H4 (cell line): ENCODE data around the gene KRTAP19-4. TPM values are rescaled to one million over a fixed set of nuclear protein-coding genes. Genes with fewer than 3 reads are reported as not detected.
"Not testable (repeated sequence)": the region's sequence is repeated elsewhere in the genome, so short reads cannot be mapped to it uniquely, and the experiment has no call there.

Experiments
- DNase-seq: peaks from one replicate; pipeline ENCODE4 v3.0.0-alpha.2; 2015; ENCODE audit warnings: low spot score
- total RNA-seq: library from RNA; depleted of rRNA; stranded (reverse); fragments of >200 nt; shearing (Covaris generic); gene quantifications from 2 replicates; pipeline ENCODE4 v1.2.3, GENCODE V29; 2014; rRNA removed

The KRTAP19-4 gene
- not detected in 2 replicates for total RNA-seq

- DNase-seq, result no peak
Measured at GRCh38 chr21:30497065-30497464, at the start of gene KRTAP19-4. Gene KRTAP19-4 (minus strand): TSS chr21:30497165. CDS start chr21:30497110, 55 bp downstream.

- no peak for DNase-seq
Measured at GRCh38 chr21:30541764-30542163, 44.8 kb upstream of the KRTAP19-4 start, which contains the start of gene KRTAP19-6. Gene KRTAP19-6 (minus strand): TSS chr21:30541864. CDS start chr21:30541833, 31 bp downstream.

- no peak for DNase-seq
Measured at GRCh38 chr21:30518876-30519275, 21.9 kb upstream of the KRTAP19-4 start.

GRCh38 chr21:30515681-30516080 lies 18.7 kb upstream of the KRTAP19-4 start:
- no peak for DNase-seq

GRCh38 chr21:30505621-30506205 lies 8.7 kb upstream of the KRTAP19-4 start:
- not testable (repeated sequence) for DNase-seq

GRCh38 chr21:30502041-30502440 lies 5.1 kb upstream of the KRTAP19-4 start, which contains the start of gene KRTAP19-5:
Gene KRTAP19-5 (minus strand): TSS chr21:30502141. CDS start chr21:30502090, 51 bp downstream.
- DNase-seq, result no peak

- no peak for DNase-seq
Measured at GRCh38 chr21:30491963-30492428, 5.0 kb downstream of the KRTAP19-4 start, which contains the start of gene KRTAP19-3. Gene KRTAP19-3 (minus strand): TSS chr21:30492013. CDS start chr21:30491957, 56 bp downstream.

- no peak for DNase-seq
Measured at GRCh38 chr21:30487336-30487735, 9.6 kb downstream of the KRTAP19-4 start, which contains the start of gene KRTAP19-2. Gene KRTAP19-2 (minus strand): TSS chr21:30487436. CDS start chr21:30487348, 88 bp downstream.

- no peak for DNase-seq
Measured at GRCh38 chr21:30486180-30486579, 10.8 kb downstream of the KRTAP19-4 start.

- DNase-seq, result no peak
Measured at GRCh38 chr21:30482130-30482529, 14.8 kb downstream of the KRTAP19-4 start.

GRCh38 chr21:30480145-30480544 lies 16.8 kb downstream of the KRTAP19-4 start, which contains the start of gene KRTAP19-1:
Gene KRTAP19-1 (minus strand): TSS chr21:30480367. CDS start chr21:30480317, 50 bp downstream.
- DNase-seq, result peak; percentile 11

GRCh38 chr21:30479259-30479658 lies 17.7 kb downstream of the KRTAP19-4 start:
- no peak for DNase-seq

GRCh38 chr21:30478004-30478403 lies 19.0 kb downstream of the KRTAP19-4 start:
- no peak for DNase-seq

- DNase-seq, result no peak
Measured at GRCh38 chr21:30468900-30469714, 27.9 kb downstream of the KRTAP19-4 start.

GRCh38 chr21:30463713-30464112 lies 33.3 kb downstream of the KRTAP19-4 start:
- DNase-seq, result peak; percentile 32

GRCh38 chr21:30448514-30448913 lies 48.5 kb downstream of the KRTAP19-4 start:
- DNase-seq, result no peak

GRCh38 chr21:30447056-30447455 lies 49.9 kb downstream of the KRTAP19-4 start:
- no peak for DNase-seq

Other genes starting within 250 kb of the KRTAP19-4 start
- not detected in 2 replicates for gene KRTAP24-1, start 214.2 kb downstream of the KRTAP19-4 start, total RNA-seq
- gene KRTAP25-1, start 207.7 kb downstream of the KRTAP19-4 start, total RNA-seq, result not detected in 2 replicates
- not detected in 2 replicates for gene KRTAP26-1, start 176.8 kb downstream of the KRTAP19-4 start, total RNA-seq
- not detected in 2 replicates for gene KRTAP27-1, start 159.5 kb downstream of the KRTAP19-4 start, total RNA-seq
- not detected in 2 replicates for gene KRTAP23-1, start 148.6 kb downstream of the KRTAP19-4 start, total RNA-seq
- gene KRTAP13-2, start 124.9 kb downstream of the KRTAP19-4 start, total RNA-seq, result not detected in 2 replicates
- not detected in 2 replicates for gene KRTAP13-1, start 101.1 kb downstream of the KRTAP19-4 start, total RNA-seq
- not detected in 2 replicates for gene KRTAP13-3, start 71.2 kb downstream of the KRTAP19-4 start, total RNA-seq
- not detected in 2 replicates for gene KRTAP13-4, start 66.9 kb downstream of the KRTAP19-4 start, total RNA-seq
- not detected in 2 replicates for gene KRTAP15-1, start 56.9 kb downstream of the KRTAP19-4 start, total RNA-seq
- gene KRTAP19-1, start 16.8 kb downstream of the KRTAP19-4 start, total RNA-seq, result not detected in 2 replicates
- gene KRTAP19-2, start 9.7 kb downstream of the KRTAP19-4 start, total RNA-seq, result not detected in 2 replicates
- gene KRTAP19-3, start 5.2 kb downstream of the KRTAP19-4 start, total RNA-seq, result not detected in 2 replicates
- gene KRTAP19-5, start 5.0 kb upstream of the KRTAP19-4 start, total RNA-seq, result not detected in 2 replicates
- gene KRTAP19-6, start 44.7 kb upstream of the KRTAP19-4 start, total RNA-seq, result not detected in 2 replicates
- gene KRTAP19-7, start 64.1 kb upstream of the KRTAP19-4 start, total RNA-seq, result not detected in 2 replicates
- gene KRTAP22-2, start 93.2 kb upstream of the KRTAP19-4 start, total RNA-seq, result not detected in 2 replicates
- gene KRTAP6-3, start 95.3 kb upstream of the KRTAP19-4 start, total RNA-seq, result not detected in 2 replicates
- gene KRTAP6-2, start 101.7 kb upstream of the KRTAP19-4 start, total RNA-seq, result not detected in 2 replicates
- gene KRTAP22-1, start 103.9 kb upstream of the KRTAP19-4 start, total RNA-seq, result not detected in 2 replicates
- gene KRTAP6-1, start 116.8 kb upstream of the KRTAP19-4 start, total RNA-seq, result not detected in 2 replicates
- not detected in 2 replicates for gene KRTAP20-1, start 119.3 kb upstream of the KRTAP19-4 start, total RNA-seq
- gene KRTAP20-4, start 123.5 kb upstream of the KRTAP19-4 start, total RNA-seq, result not detected in 2 replicates
- gene KRTAP20-2, start 138.0 kb upstream of the KRTAP19-4 start, total RNA-seq, result not detected in 2 replicates
- gene KRTAP20-3, start 145.7 kb upstream of the KRTAP19-4 start, total RNA-seq, result not detected in 2 replicates
- gene KRTAP21-3, start 221.6 kb upstream of the KRTAP19-4 start, total RNA-seq, result not detected in 2 replicates